ENCODE results near the gene UTF1.
"Not testable (repeated sequence)": the region's sequence is repeated elsewhere in the genome, so short reads cannot be mapped to it uniquely, and the experiment has no call there.

UTF1 gene

GRCh38 chr10:133227256-133227655 lies 2.8 kb upstream of the UTF1 start:
- DNase-seq (ENCODE audit: low spot score), result no peak

DNA sequence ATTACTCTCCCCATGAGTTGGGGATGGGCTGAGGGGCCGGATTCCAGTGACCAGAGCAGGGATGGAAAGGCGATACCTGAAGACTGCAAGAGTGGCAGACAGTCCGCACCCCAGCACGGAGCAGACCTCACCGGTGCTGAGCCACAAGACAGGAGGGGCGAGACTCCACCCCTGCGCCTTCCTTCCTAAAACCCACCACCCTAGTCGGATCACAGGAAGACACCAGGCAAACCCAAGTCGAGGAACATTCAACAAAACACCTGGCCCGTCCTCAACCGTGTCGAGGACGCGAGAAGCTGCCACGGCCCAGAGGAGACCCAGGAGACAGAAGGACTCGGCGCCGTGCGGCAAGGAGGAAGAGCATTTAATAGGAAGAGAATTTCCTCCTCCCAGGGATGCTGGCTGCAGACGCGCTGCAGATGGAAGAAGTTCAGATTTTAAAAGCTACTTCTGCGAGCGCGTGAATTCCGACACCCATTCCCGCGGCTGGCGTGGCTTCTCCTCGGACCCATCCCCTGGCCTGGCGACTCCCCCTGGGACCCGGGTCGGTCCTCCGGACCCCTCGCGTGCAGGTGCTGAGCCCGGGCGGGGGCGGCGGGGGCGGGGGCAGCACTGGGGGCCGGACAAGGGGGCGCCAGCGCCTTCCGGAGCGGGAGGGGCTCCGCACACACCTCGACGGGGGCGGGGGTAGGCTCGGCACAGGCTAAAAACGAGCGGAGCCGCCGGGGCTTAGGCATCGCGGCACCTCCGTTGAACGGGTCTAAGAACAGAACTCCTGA lies 563 bp upstream of the UTF1 start:
- DNase-seq (ENCODE audit: low spot score), result no peak

GRCh38 chr10:133230387-133231195 lies 574 bp downstream of the UTF1 start:
- DNase-seq (ENCODE audit: low spot score), result no peak

DNA sequence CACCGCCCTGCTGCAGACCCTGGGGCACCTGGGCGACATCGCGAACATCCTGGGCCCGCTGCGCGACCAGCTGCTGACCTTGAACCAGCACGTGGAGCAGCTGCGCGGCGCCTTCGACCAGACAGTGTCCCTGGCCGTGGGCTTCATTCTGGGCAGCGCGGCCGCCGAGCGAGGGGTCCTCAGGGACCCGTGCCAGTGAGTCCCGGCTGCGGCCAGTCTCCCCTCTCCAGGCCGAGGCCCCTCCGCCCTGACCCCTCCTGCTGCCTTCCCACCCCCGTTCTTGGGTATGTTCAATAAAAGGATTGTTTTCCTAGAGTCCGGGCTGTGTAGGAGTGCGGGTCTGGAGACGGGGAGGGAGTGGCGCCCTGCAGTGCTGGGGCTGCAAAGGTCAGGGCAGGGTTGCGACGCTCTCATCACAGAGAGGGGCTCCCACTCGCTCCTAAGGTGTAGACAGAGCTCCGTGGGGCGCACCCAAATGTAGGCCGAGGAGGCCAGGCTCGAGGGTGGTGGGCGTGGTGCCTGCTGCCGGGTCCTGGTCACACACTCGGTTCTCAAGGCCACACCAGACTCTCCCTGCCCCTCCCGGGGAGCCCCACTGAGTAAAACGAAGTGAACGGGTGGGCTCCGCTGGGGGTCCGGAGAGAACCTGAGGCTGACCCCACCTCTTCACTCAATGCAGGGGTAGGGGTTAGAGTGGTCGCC lies 1.4 kb downstream of the UTF1 start:
- no peak for DNase-seq (ENCODE audit: low spot score)

DNA sequence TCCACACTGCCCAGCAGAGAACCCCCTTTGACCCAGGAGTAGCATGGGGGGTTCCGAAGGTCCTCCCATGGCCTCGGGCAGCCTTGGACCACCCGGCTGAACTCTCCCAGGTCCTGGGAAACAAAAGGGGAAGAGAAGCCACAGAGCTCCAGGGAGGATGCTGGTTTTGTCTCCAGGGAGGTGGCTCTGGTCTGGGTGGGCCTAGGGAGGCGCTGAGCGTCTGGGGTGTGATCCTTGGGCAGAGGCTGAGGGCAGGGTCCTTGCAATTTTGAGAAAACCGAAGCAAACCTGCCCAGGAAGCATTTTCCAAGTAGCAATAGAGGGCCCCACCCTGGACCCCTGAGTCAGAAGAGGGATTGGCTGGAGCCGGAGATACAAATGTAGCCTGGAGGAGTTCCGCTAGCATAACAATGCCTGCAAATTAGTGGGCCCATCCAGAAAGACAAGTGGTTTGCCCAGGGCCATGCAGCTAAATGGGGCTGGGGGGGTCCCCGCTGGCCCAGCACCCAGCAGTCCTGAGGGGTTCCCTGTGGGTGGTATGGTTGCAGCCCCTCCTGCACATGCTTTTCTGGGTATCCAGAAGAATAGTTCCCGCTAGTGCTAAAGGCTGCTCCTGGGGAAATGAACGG lies 2.0 kb downstream of the UTF1 start:
- DNase-seq (ENCODE audit: low spot score), result no peak

DNA sequence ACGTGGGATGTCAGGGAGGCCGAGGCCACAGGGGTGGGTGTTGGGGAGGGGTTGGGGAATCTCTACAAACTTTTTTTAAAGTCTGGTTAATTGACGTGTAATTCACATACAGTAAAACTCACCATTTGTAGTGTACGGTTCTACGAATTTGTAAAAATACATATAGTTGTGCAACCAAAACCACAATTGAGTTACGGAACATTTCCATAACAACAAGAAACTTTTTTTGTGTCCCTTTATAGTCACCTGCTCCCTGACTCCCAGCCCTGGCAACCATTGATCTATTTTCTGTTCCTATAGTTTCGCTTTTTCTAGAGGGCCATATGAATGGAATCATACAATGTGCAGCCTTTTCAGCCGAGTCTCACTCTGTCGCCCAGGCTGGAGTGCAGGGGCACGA lies 4.8 kb downstream of the UTF1 start:
- not testable (repeated sequence) for DNase-seq (ENCODE audit: low spot score)

DNA sequence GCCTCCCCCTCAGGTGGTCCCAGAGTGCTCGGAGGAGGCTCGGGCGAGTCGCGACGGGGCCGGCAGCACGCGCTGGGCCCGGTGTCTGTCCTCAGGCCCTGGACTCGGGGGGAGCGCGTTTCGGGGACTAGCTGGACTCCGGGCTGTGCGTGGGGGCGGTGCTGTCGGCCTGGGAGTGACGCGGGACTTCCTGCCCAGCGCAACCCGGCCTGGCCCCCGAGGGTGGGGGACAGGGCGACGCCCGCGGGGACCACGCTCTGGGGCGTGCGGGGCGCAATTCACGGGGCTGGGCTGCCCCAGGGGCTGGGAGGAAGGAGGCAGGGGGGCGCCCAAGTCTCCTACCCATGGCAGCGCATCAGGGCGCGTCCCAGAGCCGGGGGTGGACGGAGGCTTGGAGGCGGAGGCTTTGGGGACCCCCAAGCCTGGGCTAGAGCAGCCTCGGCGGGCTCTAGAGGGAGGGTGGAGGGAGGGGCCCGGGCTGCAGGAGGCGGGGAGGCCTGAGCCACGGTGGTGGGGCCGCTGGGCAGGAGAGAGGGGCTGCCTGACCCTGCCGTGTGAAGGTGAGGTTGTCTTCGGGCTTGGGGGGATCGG lies 5.3 kb downstream of the UTF1 start:
- no peak for DNase-seq (ENCODE audit: low spot score)

DNA sequence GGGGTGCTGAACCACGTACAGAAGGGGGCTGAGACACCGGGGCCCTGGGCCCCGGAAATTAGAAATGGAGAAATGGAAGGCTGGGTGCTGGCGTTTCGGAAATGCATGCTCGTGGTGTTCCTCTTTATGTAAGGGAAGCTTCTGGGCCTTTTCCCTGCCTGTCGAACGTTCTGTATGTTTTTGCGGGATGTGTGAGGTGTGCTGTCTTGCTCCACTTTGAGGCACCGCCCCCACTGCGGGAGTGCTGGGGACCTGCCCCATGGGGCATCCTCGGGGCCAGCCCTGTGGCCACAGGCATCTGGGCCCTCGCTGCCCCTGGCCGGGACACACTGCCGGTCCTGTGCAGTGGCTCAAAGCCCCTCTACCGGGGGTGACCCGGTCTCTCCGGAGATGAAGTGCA lies 5.9 kb downstream of the UTF1 start:
- DNase-seq (ENCODE audit: low spot score), result peak; percentile 41

DNA sequence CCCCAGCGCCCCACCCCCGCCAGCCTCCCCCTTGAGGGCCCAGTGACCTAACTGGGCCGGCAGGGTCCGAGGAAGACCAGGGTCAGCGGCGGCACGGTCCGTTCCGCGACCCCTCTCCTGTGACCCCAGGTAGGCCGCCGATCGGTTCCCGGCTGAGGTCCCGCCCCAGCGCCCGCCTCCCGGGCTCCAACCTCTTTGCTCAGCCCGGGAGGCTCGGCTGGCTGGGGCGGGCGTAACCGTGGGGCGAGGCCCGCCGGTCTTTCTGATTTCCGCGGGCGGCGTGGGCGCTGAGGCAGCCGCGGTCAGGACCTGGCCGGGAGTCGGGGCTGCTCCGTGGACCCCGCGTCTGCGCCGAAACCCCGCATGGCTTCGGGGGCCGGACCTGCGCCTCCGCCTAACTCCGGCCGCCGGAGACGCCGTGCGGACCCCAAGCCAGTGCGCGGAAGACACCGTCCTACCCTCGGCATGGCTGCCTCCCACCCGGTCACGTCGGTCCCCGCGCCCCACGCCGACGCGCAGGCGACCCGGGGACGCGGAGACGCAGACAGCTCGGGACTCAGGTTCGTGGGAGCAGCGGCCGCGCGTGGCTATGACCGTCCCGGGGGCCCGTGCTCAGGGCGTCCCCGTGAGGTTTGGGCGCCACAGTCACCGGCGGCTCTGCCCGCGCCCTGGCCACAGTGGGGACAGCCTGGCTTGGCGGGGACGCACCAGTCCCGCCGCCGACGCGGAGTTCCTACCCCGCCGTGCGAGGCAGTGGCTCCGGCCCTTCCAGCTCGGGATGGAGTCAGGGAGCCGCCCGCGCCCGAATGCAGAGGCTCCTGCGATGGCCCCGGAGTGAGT lies 6.6 kb downstream of the UTF1 start:
- no peak for DNase-seq (ENCODE audit: low spot score)

DNA sequence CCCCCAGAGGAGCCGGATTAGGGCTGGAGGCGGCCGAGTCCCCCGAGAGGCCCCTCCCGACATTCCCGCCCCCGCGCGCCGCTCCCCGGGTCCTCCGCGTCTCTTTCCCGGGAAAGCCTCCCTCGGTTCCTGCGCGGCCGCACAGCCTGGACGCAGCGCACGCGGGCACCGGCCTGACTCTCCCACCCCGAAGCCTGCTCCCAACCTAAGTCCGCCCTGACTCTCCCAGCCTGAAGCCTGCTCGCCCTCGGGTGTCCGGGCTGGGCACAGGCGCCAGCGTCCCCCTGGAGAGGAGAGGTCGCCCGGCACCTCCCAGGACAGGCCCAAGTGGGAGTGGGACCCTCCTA lies 7.2 kb downstream of the UTF1 start:
- DNase-seq (ENCODE audit: low spot score), result no peak

GRCh38 chr10:133237588-133238465 lies 7.8 kb downstream of the UTF1 start, which contains the start of gene VENTX:
Gene VENTX (plus strand): TSS chr10:133237855. CDS start chr10:133237915, 60 bp downstream.
- no peak for DNase-seq (ENCODE audit: low spot score)

DNA sequence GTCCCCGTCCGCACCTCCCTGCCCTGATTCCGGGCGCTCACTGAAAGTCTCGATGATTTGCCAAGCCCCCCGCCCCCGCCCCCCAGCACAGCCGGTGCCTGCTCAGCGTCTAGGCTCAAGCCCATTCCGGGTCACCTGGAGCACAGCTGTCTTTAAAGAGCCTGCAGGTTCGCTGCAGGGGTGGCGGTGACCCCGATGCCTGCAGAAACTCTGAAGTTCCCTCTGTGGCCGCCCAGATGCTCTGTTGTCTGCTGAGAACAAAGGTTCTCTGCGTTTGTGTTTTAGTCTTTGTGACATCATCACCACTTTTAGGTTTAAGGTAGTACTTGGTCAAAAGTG lies 8.4 kb downstream of the UTF1 start:
- no peak for DNase-seq (ENCODE audit: low spot score)

DNA sequence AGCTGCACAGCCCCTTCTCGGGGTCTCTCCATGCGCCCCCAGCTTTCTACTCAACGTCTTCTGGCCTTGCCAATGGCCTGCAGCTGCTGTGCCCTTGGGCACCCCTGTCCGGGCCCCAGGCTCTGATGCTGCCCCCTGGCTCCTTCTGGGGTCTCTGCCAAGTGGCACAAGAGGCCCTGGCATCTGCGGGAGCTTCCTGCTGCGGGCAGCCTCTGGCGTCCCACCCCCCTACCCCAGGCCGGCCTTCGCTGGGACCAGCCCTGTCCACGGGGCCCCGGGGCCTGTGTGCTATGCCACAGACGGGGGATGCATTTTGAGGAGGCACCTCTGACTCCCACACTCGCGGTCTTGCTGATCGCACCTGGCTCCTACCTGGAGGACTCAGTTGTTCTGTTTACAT lies 10.0 kb downstream of the UTF1 start:
- DNase-seq (ENCODE audit: low spot score), result no peak

- DNase-seq (ENCODE audit: low spot score), result no peak
Measured at GRCh38 chr10:133241501-133242205, 11.6 kb downstream of the UTF1 start.

DNA sequence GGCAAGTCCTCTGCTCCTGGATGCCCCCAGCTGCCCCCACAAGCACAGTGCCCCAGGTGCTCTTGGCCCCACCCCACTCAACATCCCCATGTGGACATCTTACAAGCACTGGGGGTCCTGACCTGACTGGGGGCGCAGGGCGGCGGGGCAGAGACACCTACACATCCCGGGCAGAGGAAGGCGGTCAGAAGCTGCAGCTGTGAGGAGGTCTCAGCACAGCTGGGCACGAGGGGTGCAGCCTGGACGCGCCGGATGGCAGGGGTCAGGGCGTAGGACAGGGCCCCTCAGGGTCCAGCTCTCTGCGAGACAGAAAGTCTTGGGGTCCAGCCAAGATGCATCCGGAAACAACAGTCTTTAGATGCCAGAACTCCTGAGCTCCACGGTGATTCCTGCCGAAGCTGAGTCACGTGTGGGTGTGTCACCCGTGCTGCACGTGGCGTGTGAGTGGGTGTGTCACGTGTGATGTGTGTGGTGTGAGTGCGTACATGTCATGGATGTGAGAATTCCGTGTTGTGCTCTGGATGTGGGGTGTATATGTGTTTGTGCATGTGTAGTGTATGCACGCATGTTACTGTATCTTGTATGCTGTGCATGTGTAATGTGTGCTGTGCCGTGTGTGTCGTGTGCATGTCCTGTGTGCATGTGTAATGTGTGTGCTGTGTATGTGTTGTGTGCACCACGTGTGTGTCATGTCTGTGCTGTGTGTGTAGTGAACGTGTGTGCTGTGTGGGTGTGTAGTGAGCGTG lies 12.8 kb downstream of the UTF1 start:
- no peak for DNase-seq (ENCODE audit: low spot score)

GRCh38 chr10:133243593-133243992 lies 13.6 kb downstream of the UTF1 start:
- DNase-seq (ENCODE audit: low spot score), result no peak

- DNase-seq (ENCODE audit: low spot score), result no peak
Measured at GRCh38 chr10:133245439-133246235, 15.6 kb downstream of the UTF1 start.

- DNase-seq (ENCODE audit: low spot score), result no peak
Measured at GRCh38 chr10:133246236-133246626, 16.2 kb downstream of the UTF1 start.

Data from pons (tissue), 1 donor.